ENCODE measurements around the gene GGT5. TPM values are rescaled to one million over a fixed set of nuclear protein-coding genes. Genes with fewer than 3 reads are reported as not detected.
"Not testable (repeated sequence)": the region's sequence is repeated elsewhere in the genome, so short reads cannot be mapped to it uniquely, and the experiment has no call there.

The GGT5 gene
- total RNA-seq, 6 experiments from 2014 or later: 8.5 to 34.7 (median 22.0) TPM

DNA sequence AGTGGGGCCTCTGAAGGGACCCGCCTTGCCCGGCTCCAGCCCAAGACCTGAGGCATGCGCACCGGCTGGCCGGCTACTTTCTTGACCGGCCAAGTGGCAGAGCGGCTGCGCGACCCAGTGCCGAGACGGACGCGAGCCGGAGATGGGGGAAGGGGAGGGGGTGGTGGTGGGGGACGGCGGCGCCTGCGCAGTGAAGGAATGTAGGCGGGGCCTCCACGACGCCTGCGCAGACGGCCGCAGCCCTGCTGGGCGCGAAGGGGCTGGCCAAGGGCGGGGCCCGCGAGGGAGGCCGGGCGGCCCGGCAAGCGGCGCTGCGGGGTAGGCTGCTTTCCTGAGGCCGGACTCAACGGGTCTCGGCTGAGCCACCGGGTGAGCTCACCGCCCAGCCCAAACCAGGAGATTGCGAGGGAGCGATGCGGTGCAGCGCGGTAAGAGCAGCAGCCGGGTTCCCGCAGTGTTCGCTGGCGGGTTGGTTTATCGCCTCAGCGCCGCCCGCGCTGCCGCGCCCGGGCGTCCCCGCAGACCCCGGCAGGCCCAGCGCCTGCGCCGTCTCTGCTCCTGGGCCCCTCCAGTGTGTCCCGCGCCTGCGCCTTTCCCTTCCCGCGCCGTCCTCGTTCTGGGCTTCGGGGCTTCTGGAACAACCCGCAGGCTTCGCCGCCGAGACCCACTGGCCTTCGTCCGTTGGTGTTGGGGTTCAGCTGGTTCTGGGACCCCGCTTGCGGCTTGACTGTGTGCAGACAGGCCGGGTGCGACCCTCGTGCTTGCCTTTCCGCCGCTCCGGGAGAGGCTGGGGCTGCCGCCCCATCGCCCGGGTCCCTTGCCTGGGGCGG, 25.9 kb upstream of the GGT5 start, which contains the start of gene SPECC1L:
TSS of gene SPECC1L (plus strand) at position 276 of the 830 bp plus-strand sequence. CDS start 31,401 bp downstream, outside the sequence.
- Histone ChIP-seq H3K27ac (peak within 1 kb of the TSS; percentile 81 to 96 (median 93)), H3K4me3 (peak within 1 kb of the TSS; percentile 58 to 98 (median 90)), H3K27me3 (no peaks in the 10 kb centered on the region), H3K9me3 (no peaks in the 10 kb centered on the region), H3K36me3 (no peaks in the 10 kb centered on the region), H3K4me1 (peaks cover 0 to 32% (median 8%) of the 10 kb centered on the region in 4 donors)
- DNase-seq (peak; percentile 93 to 95 (median 95)), ATAC-seq (peak; percentile 93 to 98 (median 96))
- intact Hi-C loops (cut with DNase I): no loop called here
- 0% methylated on average over 22 of the region's 89 CpGs for WGBS (ENCODE audit: insufficient coverage, low coverage, low lambda C conversion rate, missing lambda C conversion rate)
- peak; percentile 98 for TF ChIP-seq POLR2A (IDR thresholded peaks at IDR 0.05)
- TF ChIP-seq, protein P1, sequence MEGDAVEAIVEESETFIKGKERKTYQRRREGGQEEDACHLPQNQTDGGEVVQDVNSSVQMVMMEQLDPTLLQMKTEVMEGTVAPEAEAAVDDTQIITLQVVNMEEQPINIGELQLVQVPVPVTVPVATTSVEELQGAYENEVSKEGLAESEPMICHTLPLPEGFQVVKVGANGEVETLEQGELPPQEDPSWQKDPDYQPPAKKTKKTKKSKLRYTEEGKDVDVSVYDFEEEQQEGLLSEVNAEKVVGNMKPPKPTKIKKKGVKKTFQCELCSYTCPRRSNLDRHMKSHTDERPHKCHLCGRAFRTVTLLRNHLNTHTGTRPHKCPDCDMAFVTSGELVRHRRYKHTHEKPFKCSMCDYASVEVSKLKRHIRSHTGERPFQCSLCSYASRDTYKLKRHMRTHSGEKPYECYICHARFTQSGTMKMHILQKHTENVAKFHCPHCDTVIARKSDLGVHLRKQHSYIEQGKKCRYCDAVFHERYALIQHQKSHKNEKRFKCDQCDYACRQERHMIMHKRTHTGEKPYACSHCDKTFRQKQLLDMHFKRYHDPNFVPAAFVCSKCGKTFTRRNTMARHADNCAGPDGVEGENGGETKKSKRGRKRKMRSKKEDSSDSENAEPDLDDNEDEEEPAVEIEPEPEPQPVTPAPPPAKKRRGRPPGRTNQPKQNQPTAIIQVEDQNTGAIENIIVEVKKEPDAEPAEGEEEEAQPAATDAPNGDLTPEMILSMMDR (IDR thresholded peaks at IDR 0.05): peak; percentile 23 to 51 (median 32)

GRCh38 chr22:24266495-24266894, 21.6 kb upstream of the GGT5 start:
- 88% methylated on average over 6 of the region's 6 CpGs for WGBS (ENCODE audit: insufficient coverage, low coverage, low lambda C conversion rate, missing lambda C conversion rate)
- intact Hi-C loops (cut with DNase I); H3K36me3 ChIP-seq; H3K4me1 ChIP-seq; H3K27ac ChIP-seq; ATAC-seq; H3K4me3 ChIP-seq; H3K9me3 ChIP-seq; DNase-seq; H3K27me3 ChIP-seq: not testable (repeated sequence)

DNA sequence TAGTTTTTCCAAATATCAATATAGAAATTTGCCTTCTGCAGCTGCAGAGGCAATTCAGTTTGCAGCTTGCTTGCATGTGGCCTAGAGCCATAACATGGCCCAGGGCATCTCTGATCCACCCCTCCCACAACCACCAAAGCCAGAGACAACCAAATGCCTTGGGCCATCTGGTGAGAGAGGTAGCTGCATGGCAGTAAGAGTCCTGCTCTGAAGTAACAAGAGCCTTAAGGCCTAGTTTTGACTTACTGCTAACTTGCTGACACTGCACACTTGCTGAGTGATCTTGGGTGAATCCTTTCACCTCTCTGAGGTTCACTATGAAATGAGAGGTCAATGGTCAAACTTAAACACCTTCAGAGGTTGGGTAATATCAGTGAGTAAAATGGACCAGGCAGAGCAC, 20.9 kb upstream of the GGT5 start:
- ATAC-seq (no peak), DNase-seq (no peak)
- Histone ChIP-seq H3K4me3 (no peak overlapping the region), H3K9me3 (no peaks in the 10 kb centered on the region), H3K36me3 (no peaks in the 10 kb centered on the region), H3K27me3 (no peaks in the 10 kb centered on the region), H3K4me1 (peaks cover 0 to 5% (median 0%) of the 10 kb centered on the region in 4 donors), H3K27ac (no peak overlapping the region)
- TF ChIP-seq POLR2A (IDR thresholded peaks at IDR 0.05): no peak
- TF ChIP-seq, protein P1 (IDR thresholded peaks at IDR 0.05): no peak
- intact Hi-C loops (cut with DNase I): no loop called here

DNA sequence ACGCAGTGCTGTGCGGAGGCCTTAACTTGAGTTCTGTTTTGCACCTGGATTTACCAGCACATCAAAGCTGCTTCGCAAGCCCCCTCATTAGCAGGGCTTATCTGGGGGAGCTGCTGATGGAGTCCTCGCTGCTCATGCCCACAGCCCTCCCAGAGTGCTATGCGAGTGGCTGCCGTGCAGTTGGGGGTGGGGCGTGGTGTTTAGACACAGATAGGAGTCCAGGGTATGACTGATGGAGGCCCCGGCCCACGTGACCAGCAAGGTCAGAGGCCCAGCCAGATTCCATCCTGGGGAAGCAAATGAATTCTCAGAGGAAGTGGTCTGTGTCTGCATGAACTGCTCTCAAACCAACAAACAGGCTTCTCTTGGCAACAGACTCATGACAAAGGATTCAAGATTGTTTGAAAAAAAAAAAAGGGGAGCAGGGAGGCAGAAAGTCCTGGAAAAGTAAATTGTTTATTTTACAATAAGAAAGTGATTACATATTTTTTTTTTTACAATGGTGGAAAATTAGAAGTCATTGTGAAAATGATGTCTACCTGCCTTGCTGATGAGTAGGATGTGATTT, 19.5 kb upstream of the GGT5 start:
- H3K36me3 ChIP-seq; H3K9me3 ChIP-seq; DNase-seq; H3K27ac ChIP-seq; H3K27me3 ChIP-seq; H3K4me1 ChIP-seq; H3K4me3 ChIP-seq; intact Hi-C loops (cut with DNase I); ATAC-seq: not testable (repeated sequence)
- no CpG with 5 or more reads among the region's 9 CpGs for WGBS (ENCODE audit: insufficient coverage, low coverage, low lambda C conversion rate, missing lambda C conversion rate)

DNA sequence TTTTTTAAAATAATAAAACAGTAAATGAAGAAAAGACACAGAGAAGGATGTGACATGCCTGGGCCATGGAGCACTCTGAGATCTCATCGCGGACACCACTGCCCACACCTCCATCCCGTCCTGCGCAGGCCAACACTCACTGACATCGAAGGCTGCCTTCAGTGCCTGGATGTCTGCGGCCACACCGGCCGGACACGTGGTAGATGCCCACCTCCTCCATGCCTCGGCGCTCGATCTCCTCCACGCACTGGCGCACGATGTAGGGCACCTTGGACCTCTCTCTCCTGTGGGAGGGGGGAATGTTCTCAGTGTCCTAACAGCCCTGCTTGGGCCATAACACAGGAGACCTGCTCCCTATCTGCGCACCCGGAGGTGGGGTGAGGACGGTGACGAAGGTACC, 18.6 kb upstream of the GGT5 start:
- H3K4me1 ChIP-seq; H3K4me3 ChIP-seq; DNase-seq; ATAC-seq; H3K36me3 ChIP-seq; intact Hi-C loops (cut with DNase I); H3K27me3 ChIP-seq; H3K27ac ChIP-seq; H3K9me3 ChIP-seq: not testable (repeated sequence)
- 67% methylated on average over 1 of the region's 19 CpGs for WGBS (ENCODE audit: insufficient coverage, low coverage, low lambda C conversion rate, missing lambda C conversion rate)

DNA sequence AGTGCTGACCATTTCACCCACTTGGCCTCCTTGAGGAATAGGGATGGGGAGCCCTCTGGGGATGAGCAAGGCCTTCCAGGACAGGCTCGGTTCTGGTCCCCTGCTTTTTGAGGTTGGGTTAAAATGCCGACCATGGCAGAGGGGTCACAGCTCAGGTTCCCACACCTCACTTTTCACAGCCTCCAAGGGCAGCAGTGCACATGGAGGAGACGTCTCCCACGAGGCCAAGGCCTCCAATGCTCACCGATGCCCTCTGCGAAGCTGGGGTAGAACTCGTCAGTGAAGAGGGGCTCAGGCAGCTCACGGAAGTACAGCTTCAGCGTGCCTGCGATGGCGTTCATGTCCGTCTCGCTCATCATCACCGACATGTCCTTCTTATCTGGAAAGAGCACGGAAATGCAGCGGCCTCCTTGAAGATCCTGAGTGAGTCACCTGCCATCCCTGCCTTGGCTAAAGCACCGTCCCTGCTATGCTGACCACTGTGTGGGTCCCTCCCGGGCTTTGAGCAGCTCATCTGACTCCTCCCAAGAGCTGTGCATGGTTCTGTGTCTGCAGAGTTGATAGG, 17.4 kb upstream of the GGT5 start:
- intact Hi-C loops (cut with DNase I); ATAC-seq; DNase-seq; H3K4me3 ChIP-seq; H3K4me1 ChIP-seq; H3K9me3 ChIP-seq; H3K36me3 ChIP-seq; H3K27ac ChIP-seq; H3K27me3 ChIP-seq: not testable (repeated sequence)
- 80% methylated on average over 2 of the region's 18 CpGs for WGBS (ENCODE audit: insufficient coverage, low coverage, low lambda C conversion rate, missing lambda C conversion rate)

Data from right lobe of liver (tissue), 6 donors.